ENCODE data around the gene PHLDB1.

DNA sequence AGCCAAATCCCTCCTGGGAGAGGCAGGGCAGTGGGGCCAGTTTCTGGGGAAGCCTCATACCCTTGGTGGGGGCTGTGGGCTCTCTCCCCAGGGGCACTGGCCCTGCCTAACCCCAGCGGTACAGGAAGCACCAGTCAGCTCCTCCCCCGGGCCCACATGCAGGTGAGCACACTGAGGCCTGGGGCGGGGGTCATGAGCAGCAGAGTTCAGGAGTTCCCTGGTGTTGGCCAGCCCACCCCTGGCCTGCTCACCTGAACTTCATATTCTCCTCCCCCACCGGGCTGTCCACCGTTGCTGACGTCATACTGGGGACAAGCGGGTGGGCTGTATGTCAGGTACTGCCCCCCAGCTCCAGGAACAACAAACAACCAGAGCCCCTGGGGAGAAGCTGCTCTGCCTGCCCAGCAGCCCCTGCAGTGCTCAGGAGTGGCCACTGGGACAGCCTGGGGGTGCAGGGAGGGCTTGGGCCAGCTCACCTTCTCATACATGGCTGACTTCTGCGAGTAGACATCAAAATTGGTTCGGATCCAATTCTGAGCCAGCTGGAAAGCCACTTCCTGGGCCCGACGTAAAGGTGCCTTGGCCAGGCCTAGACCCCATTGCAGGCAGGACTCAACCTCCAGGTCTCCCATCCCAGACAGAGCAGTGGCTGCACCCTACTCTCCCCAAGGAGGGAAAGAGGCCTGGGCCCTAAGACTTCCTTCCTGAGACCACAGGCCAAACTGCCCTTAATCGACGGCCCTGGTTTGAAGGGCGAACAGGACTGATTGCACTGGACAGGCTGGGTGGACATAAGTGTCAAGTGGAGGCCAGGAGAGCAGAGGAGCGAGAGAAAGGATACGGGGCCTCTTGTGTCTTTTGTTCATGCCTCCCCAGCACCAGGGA lies 51.3 kb downstream of the PHLDB1 start:
- TF ChIP-seq, protein P1, sequence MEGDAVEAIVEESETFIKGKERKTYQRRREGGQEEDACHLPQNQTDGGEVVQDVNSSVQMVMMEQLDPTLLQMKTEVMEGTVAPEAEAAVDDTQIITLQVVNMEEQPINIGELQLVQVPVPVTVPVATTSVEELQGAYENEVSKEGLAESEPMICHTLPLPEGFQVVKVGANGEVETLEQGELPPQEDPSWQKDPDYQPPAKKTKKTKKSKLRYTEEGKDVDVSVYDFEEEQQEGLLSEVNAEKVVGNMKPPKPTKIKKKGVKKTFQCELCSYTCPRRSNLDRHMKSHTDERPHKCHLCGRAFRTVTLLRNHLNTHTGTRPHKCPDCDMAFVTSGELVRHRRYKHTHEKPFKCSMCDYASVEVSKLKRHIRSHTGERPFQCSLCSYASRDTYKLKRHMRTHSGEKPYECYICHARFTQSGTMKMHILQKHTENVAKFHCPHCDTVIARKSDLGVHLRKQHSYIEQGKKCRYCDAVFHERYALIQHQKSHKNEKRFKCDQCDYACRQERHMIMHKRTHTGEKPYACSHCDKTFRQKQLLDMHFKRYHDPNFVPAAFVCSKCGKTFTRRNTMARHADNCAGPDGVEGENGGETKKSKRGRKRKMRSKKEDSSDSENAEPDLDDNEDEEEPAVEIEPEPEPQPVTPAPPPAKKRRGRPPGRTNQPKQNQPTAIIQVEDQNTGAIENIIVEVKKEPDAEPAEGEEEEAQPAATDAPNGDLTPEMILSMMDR (IDR thresholded peaks at IDR 0.05) = no peak
- TF ChIP-seq POLR2A (IDR thresholded peaks at IDR 0.05) = no peak

Measured in esophagus squamous epithelium (tissue), 4 donors.